Fibroblast of skin of left quadriceps (primary cell): Measurements from ENCODE around the gene EPS8L1.
A peak's percentile ranks its signal among the peaks of the same experiment; 100 is the strongest.
"Not testable (repeated sequence)": the region's sequence is repeated elsewhere in the genome, so short reads cannot be mapped to it uniquely, and the experiment has no call there.

ENCODE experiments used
- DNase-seq, 2 experiments: peaks; one replicate each; pipeline ENCODE4 v3.0.0-alpha.2; 2013; ENCODE audit warnings: low read depth in 2 of 2

The EPS8L1 gene

GRCh38 chr19:55050749-55051532 lies 24.7 kb upstream of the EPS8L1 start:
- DNase-seq, result no peak

- DNase-seq, result no peak
Measured at GRCh38 chr19:55053735-55054134, 21.9 kb upstream of the EPS8L1 start.

- DNase-seq, result no peak
Measured at GRCh38 chr19:55056827-55057226, 18.8 kb upstream of the EPS8L1 start.

GRCh38 chr19:55058781-55059610 lies 16.7 kb upstream of the EPS8L1 start:
- no peak for DNase-seq

GRCh38 chr19:55060287-55060686 lies 15.4 kb upstream of the EPS8L1 start:
- DNase-seq, result not testable (repeated sequence)

GRCh38 chr19:55062735-55063491 lies 12.8 kb upstream of the EPS8L1 start, which contains the start of gene RDH13:
RDH13 (minus strand) TSS chr19:55063148; CDS start chr19:55063032, 116 bp downstream.
- DNase-seq, result peak; percentile 80 to 82

GRCh38 chr19:55063492-55063843 lies 12.2 kb upstream of the EPS8L1 start:
- no peak for DNase-seq

GRCh38 chr19:55065516-55065915 lies 10.2 kb upstream of the EPS8L1 start:
- not testable (repeated sequence) for DNase-seq

GRCh38 chr19:55066107-55066709 lies 9.5 kb upstream of the EPS8L1 start:
- DNase-seq, result no peak

GRCh38 chr19:55067869-55068268 lies 7.8 kb upstream of the EPS8L1 start:
- no peak for DNase-seq

GRCh38 chr19:55068950-55069864 lies 6.5 kb upstream of the EPS8L1 start:
- no peak for DNase-seq

GRCh38 chr19:55069865-55070197 lies 5.8 kb upstream of the EPS8L1 start:
- no peak for DNase-seq

GRCh38 chr19:55070466-55071128 lies 5.1 kb upstream of the EPS8L1 start:
- no peak for DNase-seq

GRCh38 chr19:55071129-55071502 lies 4.6 kb upstream of the EPS8L1 start:
- DNase-seq, result no peak

- DNase-seq, result no peak
Measured at GRCh38 chr19:55071913-55072312, 3.8 kb upstream of the EPS8L1 start.

- no peak for DNase-seq
Measured at GRCh38 chr19:55076321-55076720, 652 bp downstream of the EPS8L1 start.

GRCh38 chr19:55077106-55077505 lies 1.4 kb downstream of the EPS8L1 start:
- DNase-seq, result no peak

GRCh38 chr19:55078996-55079395 lies 3.3 kb downstream of the EPS8L1 start:
- no peak for DNase-seq

- no peak for DNase-seq
Measured at GRCh38 chr19:55079400-55080038, 3.9 kb downstream of the EPS8L1 start.
